Measurements from ENCODE around the gene SPTBN4.
"Not testable (repeated sequence)": the region's sequence is repeated elsewhere in the genome, so short reads cannot be mapped to it uniquely, and the experiment has no call there.

The SPTBN4 gene

DNA sequence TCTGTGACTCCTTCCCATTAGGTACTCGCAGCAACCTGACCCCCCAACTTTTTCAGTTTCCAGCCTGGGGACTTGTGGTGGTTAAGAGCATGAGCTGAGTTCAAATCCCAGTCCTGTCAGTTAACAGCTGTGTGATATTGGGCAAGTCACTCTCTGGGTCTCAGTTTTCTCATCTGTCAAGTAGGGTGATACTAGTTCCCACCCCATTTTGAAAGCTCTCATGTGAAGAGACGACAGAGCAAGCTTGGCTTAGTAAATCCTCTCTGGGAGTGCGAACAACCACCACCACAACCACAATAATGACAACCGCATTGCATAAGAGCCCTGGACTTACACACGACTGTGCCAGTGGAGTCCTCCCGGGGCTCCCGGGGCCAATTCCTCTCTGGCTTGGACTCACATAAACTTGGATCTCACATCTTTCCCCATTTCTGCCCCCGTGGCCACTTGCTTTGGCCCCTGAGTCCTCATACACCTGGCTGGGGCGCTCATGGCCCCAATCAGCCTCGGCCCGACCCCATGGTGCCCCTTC is 1.7 kb upstream of the SPTBN4 start:
- DNase-seq (ENCODE audit: low read depth) = peak; percentile 79

DNA sequence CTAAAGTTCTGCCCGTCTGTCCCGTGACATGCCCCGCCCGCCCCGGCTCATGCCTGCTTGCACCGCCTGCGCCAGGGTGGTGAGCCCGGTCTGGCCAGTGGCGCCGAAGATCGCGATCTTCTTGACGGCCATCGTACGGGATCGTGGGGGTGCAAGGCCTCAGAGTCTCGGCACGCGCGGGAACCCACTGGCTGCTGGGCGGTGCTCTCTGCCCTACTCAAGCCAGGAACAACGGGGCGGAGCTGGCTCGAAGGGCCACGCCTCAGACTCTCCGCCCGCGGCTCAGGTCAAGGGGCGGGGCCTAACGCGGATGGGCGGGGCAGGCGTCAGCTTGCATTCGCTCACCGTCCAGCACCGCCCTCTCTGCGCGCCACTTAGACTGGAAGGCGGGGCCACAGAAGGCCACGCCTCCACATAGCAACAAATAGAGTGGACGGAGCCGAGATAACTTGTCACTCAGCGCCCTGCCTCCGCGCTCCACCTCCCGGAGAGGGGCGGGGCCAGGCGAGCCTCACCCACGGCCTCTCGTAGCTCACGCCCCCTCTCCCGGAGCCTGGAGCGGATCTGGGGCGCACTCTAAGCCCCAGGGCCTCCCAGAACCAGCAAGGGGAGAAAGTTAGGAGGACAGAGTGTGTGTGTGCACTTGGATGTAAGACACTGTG is 1.1 kb upstream of the SPTBN4 start, which contains the start of gene BLVRB:
Gene BLVRB, minus strand, starts transcription at position 189 of the 662 bp plus-strand sequence. Its CDS starts 57 bp downstream, at position 132.
- DNase-seq (ENCODE audit: low read depth) = peak; percentile 99

DNA sequence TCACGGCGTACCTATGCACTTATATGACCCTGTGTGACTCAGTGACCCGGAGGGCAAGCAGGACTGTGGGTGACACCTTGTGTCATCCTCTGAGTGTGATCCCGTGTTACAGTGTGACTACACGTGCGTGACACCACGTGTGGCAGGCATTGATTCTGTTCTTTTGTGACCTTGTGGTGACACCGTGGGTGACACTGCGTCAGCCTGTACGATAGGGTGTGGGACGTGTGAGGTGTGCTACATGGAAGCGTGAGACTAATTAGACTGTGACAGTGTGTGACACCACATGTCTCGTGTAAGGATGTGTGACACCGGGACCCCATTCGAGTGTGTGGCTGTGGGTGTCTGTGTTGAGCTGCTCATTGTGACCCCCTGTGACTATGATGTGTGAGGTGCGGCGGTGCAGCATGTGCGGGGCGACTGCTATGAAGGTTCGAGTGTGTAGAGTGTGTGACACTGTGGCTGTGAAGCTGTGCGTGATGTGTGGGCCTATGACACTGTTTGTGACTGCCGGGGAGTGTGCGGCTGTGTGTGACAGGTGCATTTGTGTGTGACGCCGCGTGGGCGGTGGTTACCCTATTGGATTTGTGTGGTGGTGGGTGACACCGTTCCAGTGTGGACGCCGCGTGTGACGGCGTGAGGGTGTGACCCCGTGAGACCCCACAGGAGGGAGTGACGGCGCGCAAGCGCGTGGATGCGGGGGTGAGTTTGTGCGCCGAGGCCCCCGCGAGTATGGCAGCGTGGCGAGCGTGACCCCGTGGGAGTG is 399 bp upstream of the SPTBN4 start:
- DNase-seq (ENCODE audit: low read depth) = no peak

DNA sequence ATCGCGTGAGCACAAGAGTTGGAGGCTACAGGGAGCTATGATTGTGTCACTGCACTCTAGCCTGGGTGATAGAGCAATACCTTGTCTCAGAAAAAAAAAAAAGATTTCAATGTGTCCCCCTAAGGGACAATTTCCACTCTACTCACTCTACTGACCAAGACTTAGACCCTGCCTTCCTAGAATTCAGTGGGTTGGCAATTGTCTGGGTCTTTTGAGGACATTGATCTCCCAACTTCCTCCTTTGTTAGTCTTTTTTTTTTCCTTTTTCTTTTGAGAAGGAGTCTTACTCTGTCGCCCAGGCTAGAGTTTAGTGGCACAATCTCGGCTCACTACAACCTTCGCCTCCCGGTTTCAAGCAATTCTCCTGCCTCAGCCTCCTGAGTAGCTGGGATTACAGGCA is 2.2 kb downstream of the SPTBN4 start:
- no peak for DNase-seq (ENCODE audit: low read depth)

DNA sequence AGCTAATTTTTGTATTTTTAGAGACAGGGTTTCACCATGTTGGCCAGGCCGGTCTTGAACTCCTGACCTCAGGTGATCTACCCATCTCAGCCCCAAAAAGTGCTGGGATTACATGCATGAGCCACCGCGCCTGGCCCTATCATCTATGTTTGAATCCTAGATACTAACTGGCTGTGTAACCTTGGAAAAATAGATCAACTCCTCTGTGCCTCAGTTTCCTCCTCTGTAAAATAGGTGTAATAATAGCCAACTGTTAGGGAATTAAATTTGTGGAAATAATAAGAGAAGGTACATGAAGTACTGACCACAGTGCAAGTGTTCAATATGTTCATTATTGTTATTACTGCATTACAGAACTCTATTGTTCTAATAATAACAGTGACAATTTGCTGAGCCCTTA is 4.3 kb downstream of the SPTBN4 start:
- no peak for DNase-seq (ENCODE audit: low read depth)

DNA sequence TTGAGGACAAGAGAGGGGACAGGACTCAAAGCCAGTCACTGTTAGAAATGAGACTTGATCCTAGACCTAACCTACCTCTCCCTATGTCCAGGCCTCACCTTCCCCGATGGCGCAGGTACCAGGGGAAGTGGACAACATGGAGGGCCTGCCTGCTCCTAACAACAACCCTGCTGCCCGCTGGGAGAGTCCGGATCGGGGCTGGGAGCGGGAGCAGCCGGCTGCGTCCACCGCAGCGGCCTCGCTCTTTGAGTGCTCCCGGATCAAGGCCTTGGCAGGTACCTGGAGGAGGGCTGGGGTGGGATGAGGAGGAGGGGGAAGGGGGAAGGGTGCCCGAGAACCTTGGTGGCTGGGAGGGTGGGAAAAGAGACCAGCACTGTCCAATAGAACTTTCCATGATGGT is 5.7 kb downstream of the SPTBN4 start:
- DNase-seq (ENCODE audit: low read depth) = no peak

DNA sequence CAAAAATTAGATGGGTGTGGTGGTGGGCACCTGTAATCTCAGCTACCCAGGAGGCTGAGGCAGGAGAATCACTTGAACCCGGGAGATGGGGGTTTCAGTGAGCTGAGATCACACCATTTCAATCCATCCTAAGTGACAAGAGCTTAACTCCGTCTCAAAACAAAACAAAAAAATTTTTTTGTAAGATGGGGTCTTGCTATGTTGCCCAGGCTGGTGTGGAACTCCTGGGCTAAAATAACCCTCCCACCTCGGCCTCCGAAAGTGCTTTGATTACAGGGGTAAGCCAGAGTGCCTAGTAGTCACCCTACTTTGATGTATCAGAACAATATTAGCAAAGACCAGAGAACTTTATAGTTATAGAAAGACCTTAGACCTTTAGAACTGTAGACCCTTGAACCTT is 7.9 kb downstream of the SPTBN4 start:
- no peak for DNase-seq (ENCODE audit: low read depth)

DNA sequence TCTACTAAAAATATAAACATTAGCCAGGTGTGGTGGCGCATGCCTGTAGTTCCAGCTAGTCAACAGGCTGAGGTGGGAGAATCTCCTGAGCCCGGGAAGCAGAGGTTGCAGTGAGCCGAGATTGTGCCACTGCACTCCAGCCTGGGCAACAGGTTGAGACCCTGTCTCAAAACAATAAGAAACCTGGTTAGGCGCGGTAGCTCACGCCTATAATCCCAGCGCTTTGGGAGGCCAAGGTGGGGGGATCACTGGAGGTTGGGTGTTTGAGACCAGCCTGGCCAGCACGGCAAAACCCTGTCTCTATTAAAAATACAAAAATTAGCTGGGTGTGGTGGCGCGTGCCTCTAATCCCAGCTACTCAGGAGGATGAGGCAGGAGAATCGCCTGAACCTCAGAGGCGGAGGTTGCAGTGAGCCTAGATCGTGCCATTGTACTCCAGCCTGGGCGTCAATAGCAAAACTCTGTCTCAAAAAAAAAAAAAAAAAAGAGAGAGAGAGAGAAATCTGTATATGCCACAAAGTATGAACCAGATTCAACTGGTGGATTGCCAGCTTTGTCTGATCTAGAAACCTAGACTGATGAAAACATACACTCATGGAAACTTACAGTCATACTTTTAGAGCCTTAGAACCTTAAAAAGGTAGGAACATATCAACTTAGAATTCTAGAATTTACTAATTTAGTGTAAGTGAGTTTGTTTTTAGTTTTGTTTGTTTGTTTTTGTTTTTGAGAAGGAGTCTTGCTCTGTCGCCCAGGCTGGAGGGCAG is 9.3 kb downstream of the SPTBN4 start:
- DNase-seq (ENCODE audit: low read depth) = not testable (repeated sequence)

DNA sequence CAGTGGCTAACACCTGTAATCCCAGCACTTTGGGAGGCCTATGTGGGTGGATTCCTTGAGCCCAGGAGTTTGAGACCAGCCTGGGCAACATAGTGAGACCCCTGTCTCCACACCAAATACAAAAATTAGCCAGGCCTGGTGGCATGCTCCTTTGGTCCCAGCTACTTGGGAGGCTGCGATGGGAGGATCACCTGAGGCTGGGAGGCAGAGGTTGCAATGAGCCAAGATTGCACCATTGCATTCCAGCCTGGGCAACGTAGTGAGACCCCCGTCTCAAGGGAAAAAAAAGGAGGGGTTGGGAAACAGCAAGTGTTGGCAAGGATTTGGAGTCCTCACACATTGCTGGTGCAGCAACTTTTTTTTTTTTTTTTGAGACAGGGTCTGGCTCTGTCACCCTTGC is 19.2 kb downstream of the SPTBN4 start:
- DNase-seq (ENCODE audit: low read depth) = no peak

DNA sequence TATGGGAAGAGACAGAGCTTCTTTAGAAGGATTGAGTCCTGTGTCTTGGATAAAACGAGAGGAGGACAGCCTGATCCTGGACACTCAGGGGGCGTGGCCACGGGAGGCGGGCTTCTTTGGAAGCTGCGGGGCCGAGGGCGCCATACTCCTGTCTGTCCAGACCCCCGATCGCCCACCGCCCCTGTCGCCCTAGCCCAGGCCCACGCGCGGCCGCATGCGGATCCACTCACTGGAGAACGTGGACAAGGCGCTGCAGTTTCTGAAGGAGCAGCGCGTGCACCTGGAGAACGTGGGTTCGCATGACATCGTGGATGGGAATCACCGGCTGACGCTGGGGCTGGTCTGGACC is 23.1 kb downstream of the SPTBN4 start:
- DNase-seq (ENCODE audit: low read depth) = no peak

DNA sequence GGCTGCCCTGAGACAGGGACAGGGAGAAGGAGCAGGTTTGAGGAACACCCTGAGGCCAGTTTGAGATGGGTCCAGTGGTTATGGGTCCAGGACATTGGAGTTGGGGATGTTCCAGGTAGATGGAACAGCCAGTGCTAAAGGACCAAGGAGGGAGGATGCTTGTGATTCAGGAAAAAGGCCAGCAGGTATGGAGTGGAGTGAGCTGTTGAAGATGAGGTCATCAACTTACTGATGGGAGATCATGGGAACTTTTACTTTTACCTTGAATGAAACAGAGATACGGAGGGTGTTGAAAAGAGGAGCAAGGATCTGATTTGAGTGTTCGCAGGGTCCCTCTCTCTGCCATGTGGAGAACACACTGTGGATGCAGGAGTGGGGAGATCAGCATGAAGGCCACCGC is 25.5 kb downstream of the SPTBN4 start:
- no peak for DNase-seq (ENCODE audit: low read depth)

DNA sequence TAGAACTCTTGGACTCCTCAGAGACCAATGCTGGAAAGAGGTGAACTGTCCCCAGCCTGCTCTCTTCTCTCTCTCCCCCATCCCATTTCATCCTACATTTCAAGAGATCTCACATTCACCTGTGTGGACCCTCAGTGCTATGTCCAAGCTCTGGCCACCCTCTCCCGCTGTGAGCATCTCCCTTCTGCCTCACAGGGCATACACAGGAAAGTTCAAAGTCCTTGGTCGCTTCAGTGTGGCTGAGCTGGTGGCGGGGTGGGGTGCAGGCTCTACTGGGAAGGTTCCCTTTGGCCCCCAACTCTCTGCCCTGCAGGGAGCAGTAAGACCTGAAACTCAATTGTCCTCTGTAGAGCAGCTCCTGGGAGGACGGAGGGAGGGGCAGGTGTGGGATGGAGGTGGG is 27.0 kb downstream of the SPTBN4 start:
- no peak for DNase-seq (ENCODE audit: low read depth)

DNA sequence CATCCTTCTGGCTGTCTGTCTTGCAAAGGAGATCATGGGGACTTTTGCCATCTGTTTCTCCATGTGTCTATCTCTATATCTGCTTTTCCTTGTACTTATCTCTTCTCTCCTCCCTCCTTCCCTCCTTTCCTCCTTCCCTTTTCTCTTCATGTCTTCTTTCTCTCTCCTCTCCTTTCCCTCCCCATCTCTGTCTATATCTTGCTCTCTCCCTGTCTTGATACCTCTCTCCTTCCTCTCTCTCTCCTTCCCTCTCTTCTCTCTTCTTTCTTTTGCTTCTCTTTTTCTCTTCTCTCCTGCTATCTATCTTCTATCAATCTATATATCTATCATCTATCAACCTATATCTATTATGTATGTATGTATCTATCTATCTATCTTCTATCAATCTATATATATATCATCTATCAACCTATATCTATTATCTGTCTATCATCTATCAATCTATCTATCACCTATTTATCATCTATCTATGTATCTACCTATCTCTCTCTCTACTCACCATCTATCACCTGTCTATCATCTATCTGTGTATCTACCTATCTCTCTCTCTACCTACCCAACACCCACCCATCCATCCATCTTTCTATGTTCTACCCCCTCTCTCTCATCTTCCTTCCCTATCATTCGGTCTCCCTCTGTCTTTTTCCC is 27.5 kb downstream of the SPTBN4 start:
- no peak for DNase-seq (ENCODE audit: low read depth)

DNA sequence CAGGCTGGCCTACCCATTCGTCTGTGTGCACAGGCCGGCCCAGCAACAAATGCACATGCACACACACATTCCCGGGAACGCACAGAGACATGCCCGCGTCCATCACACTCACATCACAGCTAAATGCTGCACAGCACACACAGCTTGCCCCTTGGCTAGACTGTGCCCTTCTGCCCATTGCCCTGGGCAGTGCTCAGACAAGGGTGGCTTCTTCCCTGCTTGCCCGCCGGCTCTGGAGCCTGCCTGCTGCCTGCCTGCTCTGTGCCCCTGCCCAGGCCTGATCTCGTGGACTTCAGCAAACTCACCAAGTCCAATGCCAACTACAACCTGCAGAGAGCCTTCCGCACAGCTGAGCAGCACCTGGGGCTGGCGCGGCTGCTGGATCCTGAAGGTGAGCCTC is 30.4 kb downstream of the SPTBN4 start:
- DNase-seq (ENCODE audit: low read depth) = no peak

DNA sequence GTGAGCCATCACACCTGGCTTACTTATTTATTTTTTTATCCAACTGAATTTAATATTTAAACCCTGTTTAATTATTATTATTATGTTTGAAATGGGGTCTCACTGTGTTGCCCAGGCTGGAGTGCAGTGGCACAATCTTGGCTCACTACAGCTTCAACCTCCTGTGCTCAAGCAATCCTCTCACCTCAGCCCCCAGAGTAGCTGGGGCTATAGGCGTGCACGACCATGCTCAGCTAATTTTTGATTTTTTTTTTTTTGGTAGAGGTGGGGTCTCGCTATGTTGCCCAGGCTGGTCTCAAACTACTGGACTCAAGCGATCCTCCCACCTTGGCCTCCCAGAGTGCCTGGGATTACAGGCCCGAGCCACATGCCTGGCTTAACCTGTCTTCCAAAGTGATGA is 32.5 kb downstream of the SPTBN4 start:
- no peak for DNase-seq (ENCODE audit: low read depth)

DNA sequence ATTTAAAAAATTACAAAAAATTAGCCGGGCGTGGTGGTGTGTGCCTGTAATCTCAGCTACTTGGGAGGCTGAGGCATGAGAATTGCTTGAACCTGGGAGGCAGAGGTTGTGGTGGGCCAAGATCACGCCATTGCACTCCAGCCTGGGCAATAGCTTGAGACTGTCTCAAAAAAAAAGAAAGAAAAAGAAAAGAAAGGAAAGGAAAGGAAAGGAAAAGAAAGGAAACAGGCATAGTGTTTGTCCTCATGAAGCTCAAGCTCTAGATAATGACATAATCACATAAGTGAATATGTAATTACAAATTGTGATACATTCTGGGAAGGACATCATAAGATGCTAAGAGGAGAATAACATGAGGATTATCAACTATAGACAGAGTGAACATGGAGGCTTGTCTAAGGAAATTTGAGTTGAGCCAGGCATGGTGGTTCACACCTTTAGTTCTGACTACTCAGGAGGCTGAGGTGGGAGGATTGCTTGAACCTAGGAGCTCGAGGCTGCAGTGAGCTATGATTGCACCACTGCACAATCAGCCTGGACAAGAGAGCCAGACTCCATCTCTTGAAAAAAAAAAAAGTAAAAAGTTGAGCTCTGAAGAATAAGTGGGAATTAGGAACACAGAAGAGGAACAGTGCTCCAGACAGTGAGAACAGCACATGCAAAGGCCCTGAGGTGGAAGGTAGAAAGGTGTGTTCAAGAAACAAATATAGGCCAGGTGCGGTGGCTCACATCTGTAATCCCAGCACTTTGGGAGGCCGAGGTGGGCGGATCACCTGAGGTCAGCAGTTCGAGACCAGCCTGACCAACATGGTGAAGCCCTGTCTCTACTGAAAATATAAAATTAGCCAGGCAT is 34.1 kb downstream of the SPTBN4 start:
- not testable (repeated sequence) for DNase-seq (ENCODE audit: low read depth)

DNA sequence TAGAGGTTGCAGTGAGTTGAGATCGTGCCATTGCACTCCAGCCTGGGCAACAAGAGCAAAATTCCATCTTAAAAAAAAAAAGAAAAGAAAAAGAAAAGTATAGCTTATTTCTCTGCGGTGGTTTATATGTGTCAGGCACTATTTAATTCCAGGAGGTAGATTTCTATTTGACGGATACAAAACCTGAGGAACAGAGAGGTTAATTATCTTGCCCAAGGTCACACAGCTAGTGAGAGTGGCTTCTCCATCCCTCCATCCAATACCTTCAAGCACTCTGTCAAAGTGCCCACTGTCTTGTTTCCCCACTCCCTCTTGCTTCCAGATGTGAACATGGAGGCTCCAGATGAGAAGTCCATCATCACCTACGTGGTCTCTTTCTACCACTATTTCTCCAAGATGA is 34.8 kb downstream of the SPTBN4 start:
- no peak for DNase-seq (ENCODE audit: low read depth)

DNA sequence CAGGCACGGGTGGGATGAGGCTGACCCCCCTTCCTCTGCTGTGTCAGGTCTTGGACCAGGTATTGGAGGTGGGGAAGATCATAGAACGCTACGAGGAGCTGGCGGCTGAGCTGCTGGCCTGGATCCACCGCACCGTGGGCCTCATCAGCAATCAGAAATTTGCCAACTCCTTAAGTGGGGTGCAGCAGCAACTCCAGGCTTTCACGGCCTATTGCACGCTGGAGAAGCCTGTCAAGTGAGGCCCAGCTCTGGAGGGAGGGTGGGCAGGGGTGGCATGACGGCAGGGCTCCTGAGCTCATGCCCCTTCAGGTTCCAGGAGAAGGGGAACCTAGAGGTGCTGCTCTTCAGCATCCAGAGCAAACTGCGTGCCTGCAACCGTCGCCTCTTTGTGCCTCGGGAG is 35.3 kb downstream of the SPTBN4 start:
- no peak for DNase-seq (ENCODE audit: low read depth)

DNA sequence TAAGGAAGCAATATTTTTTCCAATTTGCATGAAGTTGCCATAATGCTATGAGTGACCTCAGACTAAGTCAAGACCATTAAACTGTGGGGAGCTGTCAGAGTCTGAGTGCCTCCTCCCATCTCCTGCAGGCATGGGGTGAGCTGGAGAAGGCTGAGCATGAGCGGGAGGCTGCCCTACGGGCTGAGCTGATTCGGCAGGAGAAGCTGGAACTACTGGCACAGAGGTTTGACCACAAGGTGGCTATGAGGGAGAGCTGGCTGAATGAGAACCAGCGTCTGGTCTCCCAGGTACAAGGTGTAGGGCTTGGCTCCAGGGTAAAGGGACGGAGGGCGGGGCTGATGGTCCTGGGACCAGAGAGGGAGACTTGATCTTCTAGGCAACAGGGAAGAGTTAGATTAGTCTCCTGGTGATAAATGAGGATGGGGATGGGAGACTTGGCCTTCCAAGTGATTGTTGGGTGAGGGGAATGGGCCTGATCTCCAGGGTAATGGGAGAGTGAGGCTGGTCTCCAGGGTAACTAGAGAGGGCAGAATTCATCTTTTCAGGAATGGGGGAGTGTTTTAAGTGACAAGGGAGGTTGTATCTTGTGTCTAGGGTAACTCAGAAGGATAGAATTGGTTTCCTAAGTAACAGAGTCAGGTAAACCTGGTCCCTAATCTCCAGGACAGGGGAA is 36.0 kb downstream of the SPTBN4 start:
- DNase-seq (ENCODE audit: low read depth) = peak; percentile 11

DNA sequence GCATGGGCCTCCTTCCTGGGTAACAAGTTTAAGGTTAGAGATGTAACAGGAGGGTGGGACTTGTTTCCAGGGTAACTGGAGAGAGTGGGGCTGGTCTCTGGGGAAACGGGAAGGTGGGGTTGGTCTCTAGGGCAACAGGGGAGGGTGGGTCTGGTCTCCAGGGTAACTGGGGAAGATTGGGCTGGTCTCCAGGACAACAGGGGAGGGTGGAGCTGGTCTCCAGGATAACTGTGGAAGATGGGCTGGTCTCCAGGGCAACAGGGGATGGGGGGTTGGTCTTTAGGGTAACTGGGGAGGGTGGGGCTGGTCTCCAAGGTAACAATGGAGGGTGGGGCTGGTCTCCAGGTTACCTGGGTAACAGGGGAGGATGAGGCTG is 36.5 kb downstream of the SPTBN4 start:
- no peak for DNase-seq (ENCODE audit: low read depth)

DNA sequence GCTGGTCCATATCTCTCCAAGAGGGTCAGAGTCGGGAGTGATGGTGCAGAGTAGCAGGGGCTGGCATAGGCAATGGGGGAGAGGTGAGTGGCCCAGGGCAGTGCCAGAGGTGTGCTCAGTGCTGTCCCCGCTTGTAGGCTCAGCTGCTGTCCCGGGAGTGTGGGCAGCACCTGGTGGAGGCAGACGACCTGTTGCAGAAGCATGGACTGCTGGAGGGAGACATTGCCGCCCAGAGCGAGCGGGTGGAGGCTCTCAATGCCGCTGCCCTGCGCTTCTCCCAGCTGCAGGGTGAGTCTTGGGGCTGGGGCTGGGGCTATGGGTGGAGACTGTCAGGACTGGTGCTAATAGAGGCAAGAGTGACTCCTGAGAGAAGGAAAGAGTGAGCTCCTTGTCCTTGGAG is 39.3 kb downstream of the SPTBN4 start:
- no peak for DNase-seq (ENCODE audit: low read depth)
